ENCODE results near the gene KAT6B. TPM values are rescaled to one million over a fixed set of nuclear protein-coding genes. Genes with fewer than 3 reads are reported as not detected.

Gene KAT6B
- total and polyA plus RNA-seq, 4 donors: 5.0 to 161 (median 21.0) TPM

DNA sequence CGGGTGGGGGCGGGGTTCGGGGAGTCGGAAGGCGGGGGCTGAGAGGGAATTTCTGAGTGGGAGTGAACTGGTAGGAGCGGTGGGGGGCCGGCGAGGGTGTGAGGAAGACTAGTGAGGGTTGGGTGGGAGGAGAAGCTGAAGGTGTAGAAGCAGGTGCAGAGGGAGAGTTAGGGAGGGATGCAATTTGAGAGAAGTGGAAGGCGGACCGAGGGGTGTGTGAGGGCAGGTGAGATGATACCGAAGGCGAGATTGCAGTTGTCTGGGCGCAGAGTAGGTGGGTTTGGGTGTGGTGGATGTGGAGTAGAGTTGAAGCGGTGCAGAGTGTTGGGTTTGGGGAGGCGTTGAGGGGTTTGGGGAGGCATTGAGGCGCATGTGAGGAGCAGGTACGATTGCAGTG is 643 bp downstream of the KAT6B start:
- no peak for ATAC-seq (ENCODE audit: insufficient read depth, low FRiP score)
- peaks cover 0 to 5% (median 0%) of the 10 kb centered on the region in 4 donors for H3K36me3 ChIP-seq (ENCODE audit: control insufficient read depth in 4 of 4, insufficient read depth in 4 of 4, low read length in 4 of 4)
- H3K9me3 ChIP-seq (ENCODE audit: control insufficient read depth in 4 of 4, insufficient read depth in 3 of 4, low read length in 3 of 4): no peaks in the 10 kb centered on the region
- H3K9ac ChIP-seq (ENCODE audit: insufficient read depth in 1 of 2, low read length in 2 of 2): peak overlapping the region in 1 of 2 donors; percentile 65
- H3K4me3 ChIP-seq: peak overlapping the region; percentile 50
- TF ChIP-seq, protein P1, sequence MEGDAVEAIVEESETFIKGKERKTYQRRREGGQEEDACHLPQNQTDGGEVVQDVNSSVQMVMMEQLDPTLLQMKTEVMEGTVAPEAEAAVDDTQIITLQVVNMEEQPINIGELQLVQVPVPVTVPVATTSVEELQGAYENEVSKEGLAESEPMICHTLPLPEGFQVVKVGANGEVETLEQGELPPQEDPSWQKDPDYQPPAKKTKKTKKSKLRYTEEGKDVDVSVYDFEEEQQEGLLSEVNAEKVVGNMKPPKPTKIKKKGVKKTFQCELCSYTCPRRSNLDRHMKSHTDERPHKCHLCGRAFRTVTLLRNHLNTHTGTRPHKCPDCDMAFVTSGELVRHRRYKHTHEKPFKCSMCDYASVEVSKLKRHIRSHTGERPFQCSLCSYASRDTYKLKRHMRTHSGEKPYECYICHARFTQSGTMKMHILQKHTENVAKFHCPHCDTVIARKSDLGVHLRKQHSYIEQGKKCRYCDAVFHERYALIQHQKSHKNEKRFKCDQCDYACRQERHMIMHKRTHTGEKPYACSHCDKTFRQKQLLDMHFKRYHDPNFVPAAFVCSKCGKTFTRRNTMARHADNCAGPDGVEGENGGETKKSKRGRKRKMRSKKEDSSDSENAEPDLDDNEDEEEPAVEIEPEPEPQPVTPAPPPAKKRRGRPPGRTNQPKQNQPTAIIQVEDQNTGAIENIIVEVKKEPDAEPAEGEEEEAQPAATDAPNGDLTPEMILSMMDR (IDR thresholded peaks at IDR 0.05; ENCODE audit: control extremely low read depth, extremely low read depth): no peak
- no peaks in the 10 kb centered on the region for H3K27me3 ChIP-seq (ENCODE audit: control insufficient read depth in 3 of 3, insufficient read depth in 3 of 3, low read length in 2 of 3)
- 10% methylated on average over 16 to 17 of the region's 17 CpGs for WGBS, 2 donors
- peak overlapping the region in 1 of 2 donors; percentile 66 for H3K27ac ChIP-seq (ENCODE audit: low read depth in 1 of 2, low read length in 1 of 2)
- no peak for DNase-seq
- H3K4me1 ChIP-seq (ENCODE audit: control insufficient read depth in 5 of 5, insufficient read depth in 5 of 5, low read length in 5 of 5): peaks cover 2 to 24% (median 8%) of the 10 kb centered on the region in 5 donors

DNA sequence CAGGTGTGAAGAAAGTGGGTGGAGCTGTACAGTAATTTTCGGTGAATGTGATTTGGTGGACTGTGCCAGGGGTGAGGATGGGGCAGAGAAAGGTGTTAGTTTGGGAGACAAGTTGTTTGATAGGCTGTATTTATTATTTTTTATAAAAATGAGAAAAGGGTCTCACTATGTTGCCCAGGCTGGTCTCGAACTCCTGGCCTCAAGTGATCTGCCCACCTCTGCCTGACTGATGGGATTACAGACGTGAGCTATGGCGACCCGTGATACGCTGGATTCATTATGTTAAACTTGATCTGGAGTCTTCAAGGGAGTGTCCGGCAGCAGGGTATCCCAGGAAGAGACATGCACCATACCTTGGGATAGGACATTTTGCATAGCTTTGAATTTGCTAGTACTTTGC is 1.3 kb downstream of the KAT6B start:
- peaks cover 2 to 21% (median 8%) of the 10 kb centered on the region in 5 donors for H3K4me1 ChIP-seq (ENCODE audit: control insufficient read depth in 5 of 5, insufficient read depth in 5 of 5, low read length in 5 of 5)
- H3K4me3 ChIP-seq: no peak overlapping the region

DNA sequence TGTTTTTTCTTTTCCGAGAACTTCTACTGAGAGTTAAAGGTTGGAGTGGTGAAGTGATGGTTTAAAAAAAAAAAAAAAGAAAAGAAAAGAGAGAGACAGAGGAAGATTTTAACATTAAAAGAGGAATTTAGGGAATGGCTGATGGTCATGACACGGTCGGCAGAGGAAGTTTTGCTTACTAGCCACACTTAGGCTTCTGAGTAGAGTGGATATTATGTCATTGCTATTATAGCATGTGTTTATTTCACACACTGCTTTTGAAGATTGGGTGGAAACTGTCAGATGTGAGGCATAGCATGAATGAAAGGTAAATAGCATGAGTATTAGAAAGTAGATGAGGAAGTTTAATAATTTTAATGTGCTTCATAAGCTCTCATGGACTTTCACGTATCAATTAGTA is 2.5 kb downstream of the KAT6B start:
- DNase-seq: no peak
- no peaks in the 10 kb centered on the region for H3K9me3 ChIP-seq (ENCODE audit: control insufficient read depth in 4 of 4, insufficient read depth in 3 of 4, low read length in 3 of 4)
- H3K9ac ChIP-seq (ENCODE audit: insufficient read depth in 1 of 2, low read length in 2 of 2): no peak overlapping the region
- H3K4me3 ChIP-seq: no peak overlapping the region
- no peak overlapping the region for H3K27ac ChIP-seq (ENCODE audit: low read depth in 1 of 2, low read length in 1 of 2)
- WGBS, 2 donors: 47 to 56% methylated on average over 4 of the region's 4 CpGs
- H3K4me1 ChIP-seq (ENCODE audit: control insufficient read depth in 5 of 5, insufficient read depth in 5 of 5, low read length in 5 of 5): peaks cover 2 to 17% (median 7%) of the 10 kb centered on the region in 5 donors
- no peak for ATAC-seq (ENCODE audit: insufficient read depth, low FRiP score)
- H3K36me3 ChIP-seq (ENCODE audit: control insufficient read depth in 4 of 4, insufficient read depth in 4 of 4, low read length in 4 of 4): peaks cover 0 to 7% (median 0%) of the 10 kb centered on the region in 4 donors
- no peaks in the 10 kb centered on the region for H3K27me3 ChIP-seq (ENCODE audit: control insufficient read depth in 3 of 3, insufficient read depth in 3 of 3, low read length in 2 of 3)
- TF ChIP-seq, protein P1 (IDR thresholded peaks at IDR 0.05; ENCODE audit: control extremely low read depth, extremely low read depth): no peak

More for the DNA sequence above, 1.3 kb downstream of the KAT6B start:
- 89 to 92% methylated on average over 7 of the region's 7 CpGs for WGBS, 2 donors
- Histone ChIP-seq H3K27ac (ENCODE audit: low read depth in 1 of 2, low read length in 1 of 2) (no peak overlapping the region), H3K9me3 (ENCODE audit: control insufficient read depth in 4 of 4, insufficient read depth in 3 of 4, low read length in 3 of 4) (no peaks in the 10 kb centered on the region), H3K27me3 (ENCODE audit: control insufficient read depth in 3 of 3, insufficient read depth in 3 of 3, low read length in 2 of 3) (no peaks in the 10 kb centered on the region), H3K9ac (ENCODE audit: insufficient read depth in 1 of 2, low read length in 2 of 2) (no peak overlapping the region), H3K36me3 (ENCODE audit: control insufficient read depth in 4 of 4, insufficient read depth in 4 of 4, low read length in 4 of 4) (peaks cover 0 to 5% (median 0%) of the 10 kb centered on the region in 4 donors)
- DNase-seq (no peak), ATAC-seq (ENCODE audit: insufficient read depth, low FRiP score) (no peak)
- TF ChIP-seq, protein P1 (IDR thresholded peaks at IDR 0.05; ENCODE audit: control extremely low read depth, extremely low read depth): no peak

Data from lung (tissue), 12 donors.